Choroid plexus epithelial cell (primary cell): ENCODE data around the gene NOXA1.

Experiments used
- DNase-seq: peaks from one replicate; pipeline ENCODE4 v3.0.0-alpha.2; 2010; ENCODE audit warnings: low read depth
- H3K4me3 ChIP-seq: 2 replicates; pipeline ENCODE4 v1.5.1; 2011; ENCODE audit warnings: low read depth, mild to moderate bottlenecking, control low read depth, low read length, moderate library complexity
- CTCF ChIP-seq: conservative IDR thresholded peaks from 2 replicates; pipeline ENCODE4 v1.5.1; 2011; ENCODE audit warnings: low read depth, mild to moderate bottlenecking, control low read depth, inconsistent platforms, low read length, moderate library complexity

The NOXA1 gene

GRCh38 chr9:137379761-137380161, 43.4 kb upstream of the NOXA1 start:
- no peak for DNase-seq
- H3K4me3 ChIP-seq = no peak overlapping the region
- TF ChIP-seq CTCF = no peak

GRCh38 chr9:137380171-137380570, 43.0 kb upstream of the NOXA1 start:
- DNase-seq = no peak
- H3K4me3 ChIP-seq = no peak overlapping the region
- no peak for TF ChIP-seq CTCF

GRCh38 chr9:137380606-137381005, 42.6 kb upstream of the NOXA1 start:
- no peak for DNase-seq
- no peak overlapping the region for H3K4me3 ChIP-seq
- no peak for TF ChIP-seq CTCF

GRCh38 chr9:137381501-137382443, 41.4 kb upstream of the NOXA1 start:
- no peak for TF ChIP-seq CTCF
- H3K4me3 ChIP-seq = no peak overlapping the region
- DNase-seq = no peak

- no peak overlapping the region for H3K4me3 ChIP-seq
- no peak for DNase-seq
- TF ChIP-seq CTCF = no peak
These were observed 40.6 kb upstream of the NOXA1 start for GRCh38 chr9:137382444-137383080.

- H3K4me3 ChIP-seq = no peak overlapping the region
- TF ChIP-seq CTCF = no peak
- DNase-seq = no peak
These were observed 40.0 kb upstream of the NOXA1 start for GRCh38 chr9:137383081-137383783.
